Activated T-cell treated with anti-CD3 and anti-CD28 coated beads, Interleukin-2, amount 50 U/mL, for 4 hours (primary cell): ENCODE results near the gene OSTC. TPM values are rescaled to one million over a fixed set of nuclear protein-coding genes. Genes with fewer than 3 reads are reported as not detected.

Source experiments
- ATAC-seq, 2 donors: fragments of 200-7000 bp; cut with Tn5 transposase; one replicate each; pipeline ENCODE4 v1.10.0; 2021
- DNase-seq: peaks from one replicate; pipeline ENCODE4 v3.0.0-alpha.2; 2020
- H3K27me3 Mint-ChIP-seq: one replicate; pipeline ENCODE4 v1.8.0; 2021; ENCODE audit warnings: low read depth, mixed read lengths
- H3K36me3 Mint-ChIP-seq: one replicate; pipeline ENCODE4 v1.8.0; 2022; ENCODE audit warnings: mixed read lengths; ENCODE audit not compliant: insufficient read depth
- H3K4me1 Mint-ChIP-seq: one replicate; pipeline ENCODE4 v1.8.0; 2021; ENCODE audit warnings: low read depth, mixed read lengths
- H3K4me3 Mint-ChIP-seq: one replicate; pipeline ENCODE4 v1.8.0; 2021; ENCODE audit warnings: mild to moderate bottlenecking, moderate library complexity, mixed read lengths
- H3K9me3 Mint-ChIP-seq: one replicate; pipeline ENCODE4 v1.8.0; 2021; ENCODE audit warnings: mixed read lengths
- total RNA-seq, 3 donors: library from RNA; stranded (reverse); gene quantifications; one replicate each; pipeline ENCODE4 v1.2.1, GENCODE V29; 2021

OSTC gene
- total RNA-seq, 3 donors from 2014 or later = 101 to 105 (median 103) TPM

- Mint-ChIP-seq H3K9me3 (no peaks in the 10 kb centered on the region), H3K4me3 (no peak overlapping the region)
- ATAC-seq = no peak
Measured at GRCh38 chr4:108714880-108715279, 64.5 kb downstream of the OSTC start.

GRCh38 chr4:108716340-108716739 lies 65.9 kb downstream of the OSTC start:
- Mint-ChIP-seq H3K4me3 (no peak overlapping the region), H3K9me3 (no peaks in the 10 kb centered on the region), H3K36me3 (no peaks in the 10 kb centered on the region), H3K27me3 (peaks cover 8% of the 10 kb centered on the region), H3K4me1 (no peaks in the 10 kb centered on the region)
- ATAC-seq (no peak), DNase-seq (no peak)

More at GRCh38 chr4:108714880-108715279, 64.5 kb downstream of the OSTC start:
- Mint-ChIP-seq H3K27me3 (peaks cover 8% of the 10 kb centered on the region), H3K36me3 (no peaks in the 10 kb centered on the region), H3K4me1 (no peaks in the 10 kb centered on the region)
- DNase-seq = no peak

- Mint-ChIP-seq H3K4me3 (no peak overlapping the region), H3K27me3 (peaks cover 9% of the 10 kb centered on the region), H3K4me1 (no peaks in the 10 kb centered on the region), H3K9me3 (no peaks in the 10 kb centered on the region), H3K36me3 (no peaks in the 10 kb centered on the region)
- no peak for DNase-seq
- ATAC-seq = no peak
Measured at GRCh38 chr4:108717386-108717785, 67.0 kb downstream of the OSTC start.

Other genes starting within 250 kb of the OSTC start
- gene RPL34, start 30.0 kb upstream of the OSTC start, total RNA-seq = 1,000 to 10,000 TPM; 1,718 to 1,800 (median 1,758) TPM
- gene ETNPPL, start 112.5 kb downstream of the OSTC start, total RNA-seq = not detected